MCF 10A (cell line): Measurements from ENCODE around the gene SPRING1. TPM values are rescaled to one million over a fixed set of nuclear protein-coding genes. Genes with fewer than 3 reads are reported as not detected.

Experiments used
- BruUV-seq: library from RNA; stranded (reverse); fragments of 400-500 nt; replicated peaks from 2 replicates; lab custom pipeline; 2021; lab: Mats Ljungman, UMichigan
- CTCF ChIA-PET: fragments of 300-600 bp; sonication (Branson Sonifier 250); formaldehyde crosslinking; extraction: SDS; loops from one replicate; lab custom pipeline; 2021; ENCODE audit warnings: antibody characterized with exemption, inconsistent platforms; lab: Yijun Ruan, JAX
- POLR2A ChIA-PET: fragments of 300-600, 350-650 bp; sonication (Branson Sonifier 250); formaldehyde crosslinking; extraction: SDS; loops from one replicate; lab custom pipeline; 2020; ENCODE audit warnings: antibody characterized with exemption, inconsistent platforms; lab: Yijun Ruan, JAX
- DNase-seq: peaks from one replicate; pipeline ENCODE4 v3.0.0-alpha.2; 2018; ENCODE audit not compliant: unreplicated experiment
- H3K27ac Mint-ChIP-seq: one replicate; pipeline ENCODE4 v1.8.0; 2022; ENCODE audit warnings: mild to moderate bottlenecking, low read depth, mixed read lengths; ENCODE audit not compliant: unreplicated experiment
- H3K27me3 Mint-ChIP-seq: one replicate; pipeline ENCODE4 v1.8.0; 2022; ENCODE audit warnings: mixed read lengths; ENCODE audit not compliant: insufficient read depth, unreplicated experiment
- H3K36me3 Mint-ChIP-seq: one replicate; pipeline ENCODE4 v1.8.0; 2022; ENCODE audit warnings: mild to moderate bottlenecking, moderate library complexity, mixed read lengths; ENCODE audit not compliant: insufficient read depth, unreplicated experiment
- H3K4me1 Mint-ChIP-seq: one replicate; pipeline ENCODE4 v1.8.0; 2022; ENCODE audit warnings: mixed read lengths; ENCODE audit not compliant: insufficient read depth, unreplicated experiment
- H3K4me3 Mint-ChIP-seq: one replicate; pipeline ENCODE4 v1.8.0; 2022; ENCODE audit warnings: mild to moderate bottlenecking, moderate library complexity, mixed read lengths; ENCODE audit not compliant: unreplicated experiment
- H3K9me3 Mint-ChIP-seq: one replicate; pipeline ENCODE4 v1.8.0; 2022; ENCODE audit warnings: mixed read lengths; ENCODE audit not compliant: unreplicated experiment
- intact Hi-C: fragments of 100-400 bp; cut with micrococcal nuclease; formaldehyde crosslinking; loops from 2 replicates; pipeline ENCODE4 v1.14.1; 2022
- total RNA-seq: library from RNA; stranded (reverse); gene quantifications from 2 replicates; pipeline ENCODE4 v1.2.3, GENCODE V29; 2022
- TF ChIP-seq, protein P1 (sequence below): fragments of 200-600 bp; IDR thresholded peaks from one replicate; pipeline ENCODE4 v1.8.0; 2022; ENCODE audit warnings: antibody characterized with exemption, mild to moderate bottlenecking; ENCODE audit not compliant: unreplicated experiment

Gene SPRING1
- total RNA-seq, 1 experiment from 2014 or later, result 26.2 TPM

DNA sequence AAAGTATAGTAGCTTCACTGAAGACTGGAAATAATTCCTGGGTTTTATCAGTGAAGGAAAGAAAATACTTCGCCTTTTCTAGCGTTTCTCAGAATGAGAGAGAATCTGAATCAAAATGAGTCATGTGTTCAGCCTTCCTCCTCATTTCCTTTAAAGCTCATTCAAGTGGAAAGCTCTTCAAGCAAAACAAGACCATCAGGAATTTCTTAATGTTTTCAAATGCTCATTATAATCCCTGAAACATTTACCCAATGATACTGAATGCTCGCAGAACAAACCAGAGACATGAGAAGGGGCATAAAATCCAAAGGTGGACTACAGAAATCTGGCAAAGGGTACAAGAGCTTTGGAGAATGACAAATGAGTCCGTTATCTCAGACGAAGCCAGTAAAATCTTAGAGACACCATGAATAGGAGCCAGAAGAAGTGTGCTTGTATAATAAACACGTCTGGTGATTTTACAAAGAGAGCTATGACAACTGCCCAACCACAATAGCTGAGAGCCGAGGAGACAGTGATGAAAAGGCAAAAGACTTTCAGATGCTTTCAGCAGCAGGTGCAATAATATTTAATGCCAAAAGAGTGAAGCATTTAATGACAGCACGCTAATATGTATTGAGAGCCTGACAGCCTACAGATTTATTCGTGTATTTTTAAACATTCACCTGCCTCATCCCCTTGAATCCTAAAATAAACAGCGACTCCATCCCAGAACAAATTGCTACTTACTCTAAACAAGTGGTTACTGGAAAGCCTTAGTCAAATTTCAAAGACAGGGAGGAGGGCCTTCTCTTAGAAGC is 19.0 kb downstream of the SPRING1 start:
- Mint-ChIP-seq H3K27ac (no peak overlapping the region), H3K4me3 (no peak overlapping the region), H3K4me1 (no peaks in the 10 kb centered on the region), H3K9me3 (no peaks in the 10 kb centered on the region), H3K36me3 (peaks cover 65% of the 10 kb centered on the region), H3K27me3 (no peaks in the 10 kb centered on the region)
- intact Hi-C loops, result no loop called here
- BruUV-seq, result no TSS peak
- DNase-seq, result no peak
- CTCF ChIA-PET, result interaction anchor here (0.7 to 3.1 kb wide), 4 partner anchors 10 to 946 kb away, joined by 3 to 12 read pairs (median 7); no protein-coding TSS in a partner anchor
- TF ChIP-seq, protein P1, sequence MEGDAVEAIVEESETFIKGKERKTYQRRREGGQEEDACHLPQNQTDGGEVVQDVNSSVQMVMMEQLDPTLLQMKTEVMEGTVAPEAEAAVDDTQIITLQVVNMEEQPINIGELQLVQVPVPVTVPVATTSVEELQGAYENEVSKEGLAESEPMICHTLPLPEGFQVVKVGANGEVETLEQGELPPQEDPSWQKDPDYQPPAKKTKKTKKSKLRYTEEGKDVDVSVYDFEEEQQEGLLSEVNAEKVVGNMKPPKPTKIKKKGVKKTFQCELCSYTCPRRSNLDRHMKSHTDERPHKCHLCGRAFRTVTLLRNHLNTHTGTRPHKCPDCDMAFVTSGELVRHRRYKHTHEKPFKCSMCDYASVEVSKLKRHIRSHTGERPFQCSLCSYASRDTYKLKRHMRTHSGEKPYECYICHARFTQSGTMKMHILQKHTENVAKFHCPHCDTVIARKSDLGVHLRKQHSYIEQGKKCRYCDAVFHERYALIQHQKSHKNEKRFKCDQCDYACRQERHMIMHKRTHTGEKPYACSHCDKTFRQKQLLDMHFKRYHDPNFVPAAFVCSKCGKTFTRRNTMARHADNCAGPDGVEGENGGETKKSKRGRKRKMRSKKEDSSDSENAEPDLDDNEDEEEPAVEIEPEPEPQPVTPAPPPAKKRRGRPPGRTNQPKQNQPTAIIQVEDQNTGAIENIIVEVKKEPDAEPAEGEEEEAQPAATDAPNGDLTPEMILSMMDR, result no peak
- POLR2A ChIA-PET, result interaction anchor here (0.6 to 1.3 kb wide), 3 partner anchors 15 to 179 kb away, joined by 3 to 4 read pairs (median 3); no protein-coding TSS in a partner anchor

DNA sequence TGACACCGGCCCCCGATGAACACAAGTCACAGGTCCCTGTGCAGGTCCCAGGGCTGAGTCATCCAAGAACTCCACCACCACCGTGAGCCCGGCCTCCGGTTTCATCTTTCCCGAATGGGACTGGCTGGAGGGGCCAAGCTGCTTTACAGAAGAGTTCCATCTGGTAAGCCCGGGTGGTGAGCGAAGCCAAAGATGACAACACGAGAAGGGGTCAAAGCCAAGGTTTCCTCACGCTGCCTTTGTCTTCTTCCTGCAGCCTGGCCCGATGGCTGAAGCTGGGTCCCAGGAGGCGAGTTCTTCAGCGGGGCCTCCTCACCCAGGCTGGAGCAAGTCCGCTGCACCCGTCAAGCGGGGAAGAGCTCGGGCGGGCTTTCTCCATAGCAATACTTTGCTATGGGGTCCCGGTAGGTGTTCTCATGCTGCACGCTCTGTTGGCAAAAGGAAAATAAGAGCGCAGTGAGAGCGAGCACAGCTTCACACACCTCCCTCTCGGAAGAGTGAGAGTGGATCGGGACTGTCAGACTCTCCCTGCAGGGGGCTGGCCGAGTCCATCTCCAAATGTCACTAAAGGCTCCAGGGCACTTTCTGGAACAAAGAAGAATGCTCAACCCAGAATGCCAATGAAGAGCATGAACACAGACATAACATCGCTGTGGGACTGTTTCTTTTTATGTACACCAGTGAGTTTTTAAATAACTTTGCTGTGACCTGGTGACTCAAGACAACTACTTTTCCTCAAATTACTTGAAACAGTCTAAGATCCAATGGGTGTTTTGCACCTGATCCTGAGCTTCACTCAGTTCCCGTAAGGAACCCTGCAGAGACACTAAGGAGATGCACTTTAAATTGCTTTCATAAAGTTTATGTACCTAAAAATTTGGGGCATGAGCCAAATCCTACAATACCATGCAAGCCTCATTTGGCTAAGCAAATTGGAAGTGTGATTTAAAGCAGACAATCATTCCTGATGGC is 20.1 kb downstream of the SPRING1 start:
- no peak for DNase-seq
- no TSS peak for BruUV-seq
- Mint-ChIP-seq H3K27ac (no peak overlapping the region), H3K9me3 (no peaks in the 10 kb centered on the region), H3K27me3 (no peaks in the 10 kb centered on the region), H3K36me3 (peaks cover 65% of the 10 kb centered on the region), H3K4me3 (no peak overlapping the region), H3K4me1 (no peaks in the 10 kb centered on the region)
- POLR2A ChIA-PET, result interaction anchor here (0.7 kb wide), 1 partner anchor 14 kb away, joined by 4 read pairs; no protein-coding TSS in a partner anchor
- intact Hi-C loops, result no loop called here
- CTCF ChIA-PET, result interaction anchor here (1.4 to 1.5 kb wide), 2 partner anchors 9 to 97 kb away, joined by 3 to 10 read pairs; no protein-coding TSS in a partner anchor
- TF ChIP-seq, protein P1, result no peak

DNA sequence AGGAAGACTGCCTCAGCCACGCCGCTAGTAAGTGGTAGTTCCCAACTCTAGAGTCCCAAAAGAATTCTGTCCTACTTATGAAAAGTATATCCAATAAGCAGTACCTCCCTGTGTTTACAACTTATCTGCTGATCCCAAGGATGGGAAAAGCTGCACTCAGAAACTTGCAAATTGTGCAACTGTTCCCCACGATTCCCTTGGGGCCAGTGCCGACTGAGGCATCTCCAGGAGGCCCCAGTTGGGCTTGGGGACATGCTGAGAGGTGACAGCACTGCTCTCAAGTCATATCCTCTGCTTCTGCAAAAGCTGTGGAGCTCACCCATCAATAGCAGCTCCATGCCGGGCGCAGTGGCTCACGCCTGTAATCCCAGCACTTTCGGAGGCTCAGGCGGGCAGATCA is 23.7 kb downstream of the SPRING1 start:
- H3K4me3 Mint-ChIP-seq, result no peak overlapping the region
- peaks cover 40% of the 10 kb centered on the region for H3K36me3 Mint-ChIP-seq
- ChIA-PET POLR2A (no interaction called here), CTCF (interaction anchor here (1.2 kb wide), 1 partner anchor 16 kb away, joined by 3 read pairs; no protein-coding TSS in a partner anchor)
- no peaks in the 10 kb centered on the region for H3K9me3 Mint-ChIP-seq
- no peak overlapping the region for H3K27ac Mint-ChIP-seq
- no peak for DNase-seq
- H3K4me1 Mint-ChIP-seq, result peaks cover 1% of the 10 kb centered on the region
- TF ChIP-seq, protein P1, result no peak
- BruUV-seq, result no TSS peak
- H3K27me3 Mint-ChIP-seq, result no peaks in the 10 kb centered on the region
- intact Hi-C loops, result no loop called here
